Liver (tissue), 9 donors: Measurements from ENCODE around the gene FRMD4A. TPM values are rescaled to one million over a fixed set of nuclear protein-coding genes. Genes with fewer than 3 reads are reported as not detected.

ENCODE experiments used
- DNase-seq: peaks from one replicate; pipeline ENCODE4 v3.0.0-alpha.2; 2017; ENCODE audit warnings: low spot score
- H3K27ac ChIP-seq, 2 donors: one replicate each; pipeline ENCODE4 v1.7.0; 2013; ENCODE audit warnings: inconsistent platforms in 2 of 2, low read length in 2 of 2, control low read depth in 1 of 2, low read depth in 1 of 2, mild to moderate bottlenecking in 1 of 2
- H3K27me3 ChIP-seq, 4 donors: one replicate each; pipeline versions ENCODE4 v1.6.1 to v1.7.0; 2013; ENCODE audit warnings: low read length in 3 of 4, inconsistent platforms in 1 of 4, mild to moderate bottlenecking in 1 of 4, moderate library complexity in 1 of 4; ENCODE audit not compliant: control insufficient read depth in 4 of 4, insufficient read depth in 4 of 4
- H3K36me3 ChIP-seq, 4 donors: one replicate each; pipeline versions ENCODE4 v1.6.1 to v1.7.0; 2013; ENCODE audit warnings: low read length in 3 of 4, mild to moderate bottlenecking in 3 of 4, low read depth in 1 of 4, moderate library complexity in 1 of 4; ENCODE audit not compliant: control insufficient read depth in 4 of 4, insufficient read depth in 3 of 4
- H3K4me1 ChIP-seq, 4 donors: one replicate each; pipeline versions ENCODE4 v1.6.1 to v1.7.0; 2013; ENCODE audit warnings: low read length in 3 of 4, mild to moderate bottlenecking in 3 of 4, moderate library complexity in 1 of 4; ENCODE audit not compliant: control insufficient read depth in 4 of 4, insufficient read depth in 4 of 4
- H3K4me3 ChIP-seq, 3 donors: one replicate each; pipeline versions ENCODE4 v1.6.1 to v1.7.0; 2013; ENCODE audit warnings: low read length in 3 of 3, control low read depth in 1 of 3, low read depth in 1 of 3, mild to moderate bottlenecking in 1 of 3
- H3K9ac ChIP-seq, 2 donors: one replicate each; pipeline ENCODE4 v1.7.0; 2013; ENCODE audit warnings: low read length in 2 of 2, mild to moderate bottlenecking in 2 of 2, moderate library complexity in 2 of 2, control low read depth in 1 of 2, low read depth in 1 of 2
- H3K9me3 ChIP-seq, 4 donors: one replicate each; pipeline versions ENCODE4 v1.6.1 to v1.7.0; 2013; ENCODE audit warnings: low read length in 3 of 4; ENCODE audit not compliant: control insufficient read depth in 4 of 4
- ATF3 ChIP-seq: IDR thresholded peaks from 2 replicates; pipeline ENCODE4 v1.6.1; 2016; ENCODE audit warnings: antibody characterized with exemption
- EGR1 ChIP-seq, 2 donors: IDR thresholded peaks; 2 replicates each; pipeline ENCODE4 v1.6.1; 2016 to 2018; ENCODE audit warnings: antibody characterized with exemption in 2 of 2, low read depth in 2 of 2
- FOXA1 ChIP-seq: IDR thresholded peaks from 2 replicates; pipeline ENCODE4 v1.6.1; 2016; ENCODE audit warnings: antibody characterized with exemption
- FOXA2 ChIP-seq: IDR thresholded peaks from 2 replicates; pipeline ENCODE4 v1.6.1; 2016; ENCODE audit warnings: antibody characterized with exemption
- GABPA ChIP-seq, 2 donors: IDR thresholded peaks in 1 of 2; conservative IDR thresholded peaks in 1 of 2; 2 replicates each; pipeline ENCODE4 v1.6.1; 2016; ENCODE audit warnings: antibody characterized with exemption in 2 of 2, mild to moderate bottlenecking in 1 of 2, moderate library complexity in 1 of 2
- HNF4A ChIP-seq, 2 donors: conservative IDR thresholded peaks; 2 replicates each; pipeline ENCODE4 v1.6.1; 2016; ENCODE audit warnings: antibody characterized with exemption in 2 of 2, mild to moderate bottlenecking in 2 of 2
- JUND ChIP-seq, 2 donors: IDR thresholded peaks; 2 replicates each; pipeline ENCODE4 v1.6.1; 2016; ENCODE audit warnings: antibody characterized with exemption in 2 of 2
- MAX ChIP-seq: IDR thresholded peaks from 2 replicates; pipeline ENCODE4 v1.6.1; 2016; ENCODE audit warnings: antibody characterized with exemption
- NR2F2 ChIP-seq: IDR thresholded peaks from 2 replicates; pipeline ENCODE4 v1.6.1; 2016; ENCODE audit warnings: antibody characterized with exemption
- RAD21 ChIP-seq, 2 donors: IDR thresholded peaks; 2 replicates each; pipeline ENCODE4 v1.6.1; 2016; ENCODE audit warnings: antibody characterized with exemption in 2 of 2, mild to moderate bottlenecking in 2 of 2
- SP1 ChIP-seq: IDR thresholded peaks from 2 replicates; pipeline ENCODE4 v1.6.1; 2018; ENCODE audit warnings: antibody characterized with exemption, mild to moderate bottlenecking
- TAF1 ChIP-seq: conservative IDR thresholded peaks from 2 replicates; pipeline ENCODE4 v1.6.1; 2016; ENCODE audit warnings: antibody characterized with exemption, mild to moderate bottlenecking
- YY1 ChIP-seq: IDR thresholded peaks from 2 replicates; pipeline ENCODE4 v1.6.1; 2016; ENCODE audit warnings: antibody characterized with exemption, mild to moderate bottlenecking
- ZBTB33 ChIP-seq: IDR thresholded peaks from 2 replicates; pipeline ENCODE4 v1.6.1; 2016; ENCODE audit warnings: antibody characterized with exemption
- WGBS: extraction: QIAGEN DNeasy Blood & Tissue Kit; methylation state at CpG from one replicate; pipeline ENCODE4 v1.1.7; 2013; 5-methylcytosine and 5-hydroxymethylcytosine counted together
- polyA plus RNA-seq, 2 donors: library from polyadenylated mRNA; stranded (reverse) in 1 of 2; unstranded in 1 of 2; fragments of 200-250 nt in 1 of 2; fragments of >200 nt in 1 of 2; fragmentation: Nextera tagmentation in 1 of 2; extraction: Ambion mirVana in 1 of 2; gene quantifications; one replicate each; pipeline versions ENCODE4 v1.2.1 to v1.2.3, GENCODE V29; 2013 to 2015
- total RNA-seq, 2 donors: library from RNA; depleted of rRNA; stranded (reverse); fragments of >200 nt; gene quantifications; one replicate each; pipeline ENCODE4 v1.2.3, GENCODE V29; 2014
- TF ChIP-seq, protein P1 (sequence below): IDR thresholded peaks from 2 replicates; pipeline ENCODE4 v1.6.1; 2016; ENCODE audit warnings: antibody characterized with exemption, mild to moderate bottlenecking
- donor health status: healthy.
- donor health status: healthy.
- donor health status: healthy.
- donor health status: healthy.
- donor health status: healthy.

FRMD4A gene
- total and polyA plus RNA-seq, 4 donors: 8.2 to 34.3 (median 13.1) TPM

DNA sequence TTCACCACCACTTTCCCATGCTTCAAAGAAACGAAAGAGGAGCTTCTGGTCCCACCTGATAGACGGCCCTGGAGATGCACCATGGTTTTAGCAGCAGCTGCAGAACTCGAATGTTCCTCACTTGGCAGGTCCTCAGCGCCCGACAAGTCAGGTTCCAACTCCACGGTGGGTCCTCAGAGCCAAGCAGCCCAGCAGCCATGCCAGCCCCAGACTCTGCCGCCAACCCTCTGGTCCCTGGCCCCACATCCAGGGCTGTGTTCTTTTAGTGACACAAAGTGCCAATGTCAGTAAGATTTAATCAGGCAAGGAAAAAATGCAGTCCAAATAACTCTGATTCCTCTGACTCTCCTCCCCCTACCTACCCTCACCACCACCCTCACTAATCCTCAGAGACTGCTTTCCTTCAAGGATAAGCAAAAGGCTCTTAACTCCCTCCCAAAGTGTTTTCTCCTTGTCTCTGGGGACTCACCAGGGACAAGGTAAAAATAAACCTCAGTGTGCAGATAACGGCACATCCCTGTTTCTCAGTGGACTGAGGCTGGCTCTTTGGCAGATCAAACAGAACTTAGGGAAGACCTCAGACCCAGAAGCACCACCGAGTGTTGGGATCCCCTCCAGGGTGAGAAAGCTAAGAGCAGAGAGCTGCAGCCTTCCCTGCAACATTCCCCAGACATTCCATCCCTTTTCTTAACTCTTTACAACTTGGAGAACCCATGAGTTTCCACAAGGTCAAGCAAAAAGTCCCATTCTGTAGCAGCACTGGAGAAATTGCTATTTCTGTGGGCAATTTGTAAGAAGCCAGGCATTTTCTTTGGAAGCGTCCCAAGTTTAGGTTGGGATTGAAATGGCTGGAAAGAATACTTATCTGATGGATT lies 358.9 kb downstream of the FRMD4A start:
- H3K27me3 ChIP-seq: no peaks in the 10 kb centered on the region
- no peak overlapping the region for H3K9ac ChIP-seq
- H3K27ac ChIP-seq: no peak overlapping the region
- H3K4me3 ChIP-seq: no peak overlapping the region
- no peak for DNase-seq
- TF ChIP-seq ZBTB33 (no peak), SP1 (no peak), JUND (IDR thresholded peaks at IDR 0.05) (no peak), NR2F2 (no peak), RAD21 (IDR thresholded peaks at IDR 0.05) (no peak), ATF3 (no peak), HNF4A (conservative IDR thresholded peaks at IDR 0.05) (no peak), TAF1 (no peak), GABPA (IDR thresholded peaks at IDR 0.05 in 1 of 2, conservative IDR thresholded peaks at IDR 0.05 in 1 of 2) (no peak), YY1 (no peak), MAX (no peak), FOXA2 (no peak), EGR1 (IDR thresholded peaks at IDR 0.05; ENCODE audit: low read depth in 2 of 2) (no peak)
- TF ChIP-seq, protein P1, sequence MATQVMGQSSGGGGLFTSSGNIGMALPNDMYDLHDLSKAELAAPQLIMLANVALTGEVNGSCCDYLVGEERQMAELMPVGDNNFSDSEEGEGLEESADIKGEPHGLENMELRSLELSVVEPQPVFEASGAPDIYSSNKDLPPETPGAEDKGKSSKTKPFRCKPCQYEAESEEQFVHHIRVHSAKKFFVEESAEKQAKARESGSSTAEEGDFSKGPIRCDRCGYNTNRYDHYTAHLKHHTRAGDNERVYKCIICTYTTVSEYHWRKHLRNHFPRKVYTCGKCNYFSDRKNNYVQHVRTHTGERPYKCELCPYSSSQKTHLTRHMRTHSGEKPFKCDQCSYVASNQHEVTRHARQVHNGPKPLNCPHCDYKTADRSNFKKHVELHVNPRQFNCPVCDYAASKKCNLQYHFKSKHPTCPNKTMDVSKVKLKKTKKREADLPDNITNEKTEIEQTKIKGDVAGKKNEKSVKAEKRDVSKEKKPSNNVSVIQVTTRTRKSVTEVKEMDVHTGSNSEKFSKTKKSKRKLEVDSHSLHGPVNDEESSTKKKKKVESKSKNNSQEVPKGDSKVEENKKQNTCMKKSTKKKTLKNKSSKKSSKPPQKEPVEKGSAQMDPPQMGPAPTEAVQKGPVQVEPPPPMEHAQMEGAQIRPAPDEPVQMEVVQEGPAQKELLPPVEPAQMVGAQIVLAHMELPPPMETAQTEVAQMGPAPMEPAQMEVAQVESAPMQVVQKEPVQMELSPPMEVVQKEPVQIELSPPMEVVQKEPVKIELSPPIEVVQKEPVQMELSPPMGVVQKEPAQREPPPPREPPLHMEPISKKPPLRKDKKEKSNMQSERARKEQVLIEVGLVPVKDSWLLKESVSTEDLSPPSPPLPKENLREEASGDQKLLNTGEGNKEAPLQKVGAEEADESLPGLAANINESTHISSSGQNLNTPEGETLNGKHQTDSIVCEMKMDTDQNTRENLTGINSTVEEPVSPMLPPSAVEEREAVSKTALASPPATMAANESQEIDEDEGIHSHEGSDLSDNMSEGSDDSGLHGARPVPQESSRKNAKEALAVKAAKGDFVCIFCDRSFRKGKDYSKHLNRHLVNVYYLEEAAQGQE: no peak
- peaks cover 0 to 2% (median 0%) of the 10 kb centered on the region in 4 donors for H3K4me1 ChIP-seq
- 61% methylated on average over 10 of the region's 10 CpGs for WGBS
- no peaks in the 10 kb centered on the region for H3K36me3 ChIP-seq
- no peaks in the 10 kb centered on the region for H3K9me3 ChIP-seq

DNA sequence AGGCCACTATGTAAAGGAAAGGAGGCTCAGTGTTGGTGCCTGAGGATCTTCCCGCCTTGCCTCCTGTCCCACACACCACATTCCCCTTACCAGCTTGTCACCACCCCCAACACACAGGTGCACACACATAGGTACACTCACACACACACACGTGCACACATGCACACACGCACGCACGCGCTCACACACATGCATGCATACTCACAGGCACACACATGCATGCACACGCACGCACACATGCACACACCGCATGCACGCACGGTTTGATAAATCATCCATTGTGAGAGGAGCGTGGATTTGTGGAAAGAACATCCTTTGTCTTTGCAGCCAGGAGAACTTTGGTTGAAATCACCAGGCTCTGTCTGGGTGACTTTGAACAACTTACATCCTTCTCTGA lies 359.8 kb downstream of the FRMD4A start:
- Histone ChIP-seq H3K9me3 (no peaks in the 10 kb centered on the region), H3K27me3 (no peaks in the 10 kb centered on the region), H3K36me3 (no peaks in the 10 kb centered on the region), H3K4me1 (peaks cover 0 to 2% (median 0%) of the 10 kb centered on the region in 4 donors), H3K9ac (no peak overlapping the region), H3K4me3 (no peak overlapping the region), H3K27ac (no peak overlapping the region)
- no peak for DNase-seq
- 94% methylated on average over 12 of the region's 12 CpGs for WGBS
- no peak for TF ChIP-seq TAF1
- no peak for TF ChIP-seq NR2F2
- TF ChIP-seq ATF3: no peak
- no peak for TF ChIP-seq JUND (IDR thresholded peaks at IDR 0.05)
- TF ChIP-seq GABPA (IDR thresholded peaks at IDR 0.05 in 1 of 2, conservative IDR thresholded peaks at IDR 0.05 in 1 of 2): no peak
- TF ChIP-seq FOXA1: no peak
- TF ChIP-seq SP1: no peak
- TF ChIP-seq FOXA2: no peak
